ENCODE data around the gene PARD3.

- TF ChIP-seq CTCF (IDR thresholded peaks at IDR 0.05) (no peak), USF1 (CRISPR knock-in tag; IDR thresholded peaks at IDR 0.05) (no peak)
Measured at GRCh38 chr10:34125702-34126101, 689.4 kb downstream of the PARD3 start.
